ENCODE measurements around the gene NFE2L1. TPM values are rescaled to one million over a fixed set of nuclear protein-coding genes. Genes with fewer than 3 reads are reported as not detected.

The NFE2L1 gene
- total RNA-seq, 1 experiment from 2014 or later = 161 TPM

GRCh38 chr17:48027322-48027981, 20.7 kb upstream of the NFE2L1 start:
- Histone ChIP-seq H2BK120ac (ENCODE audit: low read depth, low read length, poor library complexity, severe bottlenecking) (no peak overlapping the region), H2BK12ac (ENCODE audit: insufficient read length, low read depth, low read length) (no peak overlapping the region), H3K23ac (ENCODE audit: insufficient read length, low read depth, low read length) (no peak overlapping the region), H2AFZ (ENCODE audit: low read length) (no peak overlapping the region), H3K9me3 (ENCODE audit: control insufficient read depth, low read depth, low read length) (no peaks in the 10 kb centered on the region), H3K79me1 (ENCODE audit: insufficient read depth, low read depth, low read length, poor library complexity, severe bottlenecking) (no peaks in the 10 kb centered on the region), H4K20me1 (ENCODE audit: control insufficient read depth, insufficient read depth, insufficient read length) (no peaks in the 10 kb centered on the region), H3K79me2 (ENCODE audit: insufficient read depth, low read length) (no peaks in the 10 kb centered on the region), H4K91ac (ENCODE audit: insufficient read length, low read depth, low read length) (no peak overlapping the region), H3K4me1 (ENCODE audit: insufficient read depth, low read length) (no peaks in the 10 kb centered on the region), H3K4ac (ENCODE audit: low read depth, low read length) (no peak overlapping the region), H3K27ac (ENCODE audit: insufficient read length, low read depth, low read length) (no peak overlapping the region), H2BK15ac (ENCODE audit: low read depth, low read length) (no peak overlapping the region), H3K18ac (ENCODE audit: insufficient read length, low read depth, low read length) (no peak overlapping the region), H2BK5ac (ENCODE audit: insufficient read length, low read length) (no peak overlapping the region), H4K8ac (replicated peaks; ENCODE audit: insufficient read length, low read depth, low read length) (no peak overlapping the region), H3K9ac (ENCODE audit: extremely low read depth, insufficient read length, low read length) (no peak overlapping the region), H3K14ac (ENCODE audit: insufficient read depth, low read length) (no peak overlapping the region), H3K27me3 (ENCODE audit: insufficient read depth, low read length) (peaks cover 2% of the 10 kb centered on the region; the same call in 1 of the 2 replicates), H2BK20ac (ENCODE audit: low read depth, low read length, poor library complexity, severe bottlenecking) (no peak overlapping the region), H3K4me2 (ENCODE audit: insufficient read depth, insufficient read length, low read length) (no peak overlapping the region), H2AK5ac (ENCODE audit: insufficient read length, low read length) (no peak overlapping the region), H3K56ac (ENCODE audit: insufficient read length, low read depth, low read length) (no peak overlapping the region), H4K5ac (ENCODE audit: insufficient read length, low read depth, low read length) (no peak overlapping the region), H3K23me2 (ENCODE audit: insufficient read length, low read depth, low read length, poor library complexity, severe bottlenecking) (peaks cover 19% of the 10 kb centered on the region), H3T11ph (ENCODE audit: low read length) (no peak overlapping the region)
- TF ChIP-seq CTCF (conservative IDR thresholded peaks at IDR 0.05) = no peak
- DNase-seq = no peak
- no CpG with 5 or more reads among the region's 12 CpGs for WGBS (ENCODE audit: extremely low coverage, insufficient read length, low lambda C conversion rate)
- H3K36me3 Mint-ChIP-seq (ENCODE audit: insufficient read depth in 1 of 3, low read depth in 3 of 3) = no peaks in the 10 kb centered on the region
- no peaks in the 10 kb centered on the region; a peak in 1 of 5 replicates for H3K9me3 Mint-ChIP-seq
- no peak overlapping the region; a peak in 1 of 7 replicates for H3K27ac Mint-ChIP-seq
- peaks cover 48% of the 10 kb centered on the region for H3K27me3 Mint-ChIP-seq (ENCODE audit: low read depth)
- no peak overlapping the region for H3K4me3 Mint-ChIP-seq
- H3K4me1 Mint-ChIP-seq = peaks cover 28 to 32% of the 10 kb centered on the region in 2 experiments

Data from H9 (cell line).